ENCODE measurements around the gene HSD17B2. TPM values are rescaled to one million over a fixed set of nuclear protein-coding genes. Genes with fewer than 3 reads are reported as not detected.

Gene HSD17B2, protein sequence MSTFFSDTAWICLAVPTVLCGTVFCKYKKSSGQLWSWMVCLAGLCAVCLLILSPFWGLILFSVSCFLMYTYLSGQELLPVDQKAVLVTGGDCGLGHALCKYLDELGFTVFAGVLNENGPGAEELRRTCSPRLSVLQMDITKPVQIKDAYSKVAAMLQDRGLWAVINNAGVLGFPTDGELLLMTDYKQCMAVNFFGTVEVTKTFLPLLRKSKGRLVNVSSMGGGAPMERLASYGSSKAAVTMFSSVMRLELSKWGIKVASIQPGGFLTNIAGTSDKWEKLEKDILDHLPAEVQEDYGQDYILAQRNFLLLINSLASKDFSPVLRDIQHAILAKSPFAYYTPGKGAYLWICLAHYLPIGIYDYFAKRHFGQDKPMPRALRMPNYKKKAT
- total RNA-seq = under 1 TPM in 1 of 4 donors, not detected in 3; 0.40 TPM

DNA sequence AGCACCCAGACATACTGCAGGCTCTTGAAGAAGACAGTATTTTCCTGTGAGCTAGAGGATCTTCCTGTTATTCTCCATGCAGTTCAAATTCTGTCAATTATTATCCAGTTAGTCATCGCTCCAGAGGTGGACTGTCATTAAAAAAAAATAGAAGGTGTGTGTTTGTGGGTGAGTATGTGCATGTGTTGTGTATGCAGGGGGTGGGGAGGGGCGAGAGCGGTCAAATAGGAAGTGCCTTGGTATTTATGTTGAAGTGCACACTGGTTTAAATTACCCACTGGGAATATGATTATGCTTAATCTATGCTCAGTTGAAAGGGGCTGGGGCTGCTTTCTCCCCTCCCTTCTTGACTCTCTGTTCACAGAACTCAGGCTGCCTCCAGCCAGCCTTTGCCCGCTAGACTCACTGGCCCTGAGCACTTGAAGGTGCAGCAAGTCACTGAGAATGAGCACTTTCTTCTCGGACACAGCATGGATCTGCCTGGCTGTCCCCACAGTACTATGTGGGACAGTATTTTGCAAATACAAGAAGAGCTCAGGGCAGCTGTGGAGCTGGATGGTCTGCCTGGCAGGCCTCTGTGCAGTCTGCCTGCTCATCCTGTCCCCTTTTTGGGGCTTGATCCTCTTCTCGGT, at the start of gene HSD17B2:
TSS of gene HSD17B2 (plus strand) at position 273 of the 632 bp plus-strand sequence. CDS start at position 445, 172 bp downstream.
- 84 to 86% methylated on average over 2 to 3 of the region's 6 CpGs for WGBS, 2 donors (ENCODE audit: low coverage in 1 of 2)
- Histone ChIP-seq H3K4me3 (no peak within 1 kb of the TSS), H3K27ac (no peak within 1 kb of the TSS), H3K9me3 (no peaks in the 10 kb centered on the region), H3K4me1 (no peaks in the 10 kb centered on the region), H3K36me3 (no peaks in the 10 kb centered on the region), H3K27me3 (peaks cover 15% of the 10 kb centered on the region)
- TF ChIP-seq POLR2A (IDR thresholded peaks at IDR 0.05) (peak in 1 of 2 donors; percentile 15), EP300 (IDR thresholded peaks at IDR 0.05) (no peak), POLR2AphosphoS5 (IDR thresholded peaks at IDR 0.05) (no peak)
- TF ChIP-seq, protein P1, sequence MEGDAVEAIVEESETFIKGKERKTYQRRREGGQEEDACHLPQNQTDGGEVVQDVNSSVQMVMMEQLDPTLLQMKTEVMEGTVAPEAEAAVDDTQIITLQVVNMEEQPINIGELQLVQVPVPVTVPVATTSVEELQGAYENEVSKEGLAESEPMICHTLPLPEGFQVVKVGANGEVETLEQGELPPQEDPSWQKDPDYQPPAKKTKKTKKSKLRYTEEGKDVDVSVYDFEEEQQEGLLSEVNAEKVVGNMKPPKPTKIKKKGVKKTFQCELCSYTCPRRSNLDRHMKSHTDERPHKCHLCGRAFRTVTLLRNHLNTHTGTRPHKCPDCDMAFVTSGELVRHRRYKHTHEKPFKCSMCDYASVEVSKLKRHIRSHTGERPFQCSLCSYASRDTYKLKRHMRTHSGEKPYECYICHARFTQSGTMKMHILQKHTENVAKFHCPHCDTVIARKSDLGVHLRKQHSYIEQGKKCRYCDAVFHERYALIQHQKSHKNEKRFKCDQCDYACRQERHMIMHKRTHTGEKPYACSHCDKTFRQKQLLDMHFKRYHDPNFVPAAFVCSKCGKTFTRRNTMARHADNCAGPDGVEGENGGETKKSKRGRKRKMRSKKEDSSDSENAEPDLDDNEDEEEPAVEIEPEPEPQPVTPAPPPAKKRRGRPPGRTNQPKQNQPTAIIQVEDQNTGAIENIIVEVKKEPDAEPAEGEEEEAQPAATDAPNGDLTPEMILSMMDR (IDR thresholded peaks at IDR 0.05) = no peak
- no peak for ATAC-seq

DNA sequence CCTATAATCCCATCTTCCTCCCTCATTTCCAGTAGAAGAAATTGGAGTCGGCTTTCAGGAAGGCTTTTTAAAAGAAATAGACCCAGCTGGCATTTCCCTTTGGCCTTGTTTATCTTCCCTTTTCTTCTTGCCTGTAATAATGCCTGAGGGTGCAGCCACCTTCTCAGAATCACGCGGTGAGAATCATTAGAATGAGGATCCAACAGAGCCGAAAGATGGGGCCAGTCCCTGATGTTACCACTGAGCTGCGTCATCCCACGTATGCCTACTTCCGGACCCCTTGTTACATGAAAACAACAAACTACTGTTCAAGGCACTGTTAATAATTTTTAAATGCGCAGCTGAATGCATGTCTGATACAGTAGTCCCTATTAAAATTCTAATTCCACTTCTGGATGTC, 47.9 kb upstream of the HSD17B2 start:
- no peaks in the 10 kb centered on the region for H3K4me1 ChIP-seq
- TF ChIP-seq EP300 (IDR thresholded peaks at IDR 0.05) (no peak), POLR2AphosphoS5 (IDR thresholded peaks at IDR 0.05) (no peak)
- TF ChIP-seq, protein P1 (IDR thresholded peaks at IDR 0.05) = no peak
- WGBS, 2 donors (ENCODE audit: low coverage in 1 of 2) = 75 to 91% methylated on average over 8 of the region's 8 CpGs

DNA sequence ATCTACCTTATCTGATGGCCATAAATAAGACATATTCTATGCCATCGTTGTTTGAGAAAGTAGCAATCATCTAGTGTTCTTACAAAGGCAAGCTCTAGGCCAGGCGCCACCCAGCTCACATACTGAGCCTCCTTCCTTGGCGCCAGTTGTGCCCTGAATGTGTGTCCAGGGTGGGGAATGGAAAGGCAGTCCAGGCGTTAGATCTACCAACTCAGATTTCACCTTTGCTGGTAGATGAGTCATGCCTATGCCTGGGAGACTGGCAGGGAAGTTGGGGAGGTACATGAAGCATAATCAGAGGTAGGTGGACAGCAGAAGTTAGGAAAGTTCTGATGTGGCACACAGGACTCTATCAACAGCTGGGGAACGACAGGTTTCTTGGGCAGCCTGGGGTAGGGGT, 47.3 kb upstream of the HSD17B2 start:
- H3K9me3 ChIP-seq = no peaks in the 10 kb centered on the region
- WGBS, 2 donors (ENCODE audit: low coverage in 1 of 2) = 60 to 96% methylated on average over 1 to 2 of the region's 5 CpGs

More for the DNA sequence above, 47.9 kb upstream of the HSD17B2 start:
- no peaks in the 10 kb centered on the region for H3K9me3 ChIP-seq
- no peaks in the 10 kb centered on the region for H3K36me3 ChIP-seq
- H3K27me3 ChIP-seq = no peaks in the 10 kb centered on the region
- H3K4me3 ChIP-seq = no peak overlapping the region
- no peak overlapping the region for H3K27ac ChIP-seq
- no peak for ATAC-seq

DNA sequence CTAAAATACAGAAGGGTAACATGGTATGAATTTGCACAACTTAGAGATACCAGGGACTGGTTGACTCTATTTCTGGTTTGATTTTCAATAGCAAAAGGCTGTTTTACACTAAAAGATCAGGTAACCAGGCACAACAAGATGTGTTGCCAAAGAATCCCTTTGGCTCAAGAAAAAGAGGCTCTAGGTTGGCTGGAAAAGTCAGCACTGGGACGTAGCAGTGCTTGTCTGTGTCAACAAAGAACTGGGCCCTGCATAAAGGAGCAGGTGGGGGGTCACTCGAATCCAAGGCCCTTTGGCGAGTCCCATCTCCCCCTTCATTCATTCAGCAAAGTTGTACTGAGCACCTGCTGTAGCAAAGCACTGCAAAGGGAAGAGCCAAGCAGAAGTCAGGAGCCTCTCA, 42.2 kb upstream of the HSD17B2 start:
- H3K27ac ChIP-seq = no peak overlapping the region
- H3K4me3 ChIP-seq = no peak overlapping the region
- no peaks in the 10 kb centered on the region for H3K27me3 ChIP-seq
- H3K4me1 ChIP-seq = peaks cover 0 to 13% (median 5%) of the 10 kb centered on the region in 3 donors
- ATAC-seq = no peak
- 0 to 14% methylated on average over 1 of the region's 3 CpGs for WGBS, 2 donors (ENCODE audit: low coverage in 1 of 2)
- no peaks in the 10 kb centered on the region for H3K36me3 ChIP-seq
- H3K9me3 ChIP-seq = no peaks in the 10 kb centered on the region
- TF ChIP-seq POLR2AphosphoS5 (IDR thresholded peaks at IDR 0.05) = no peak
- TF ChIP-seq POLR2A (IDR thresholded peaks at IDR 0.05) = no peak
- TF ChIP-seq, protein P1 (IDR thresholded peaks at IDR 0.05) = no peak
- TF ChIP-seq EP300 (IDR thresholded peaks at IDR 0.05) = no peak

More for the DNA sequence above, 47.3 kb upstream of the HSD17B2 start:
- H3K4me1 ChIP-seq = no peaks in the 10 kb centered on the region
- no peak overlapping the region for H3K27ac ChIP-seq
- H3K4me3 ChIP-seq = no peak overlapping the region
- H3K36me3 ChIP-seq = no peaks in the 10 kb centered on the region
- TF ChIP-seq, protein P1 (IDR thresholded peaks at IDR 0.05) = no peak
- TF ChIP-seq EP300 (IDR thresholded peaks at IDR 0.05) (no peak), POLR2A (IDR thresholded peaks at IDR 0.05) (no peak), POLR2AphosphoS5 (IDR thresholded peaks at IDR 0.05) (no peak)
- no peak for ATAC-seq
- H3K27me3 ChIP-seq = no peaks in the 10 kb centered on the region
